NCI-H146 treated with DMSO at 0.1 percent for 48 hours (cell line): ENCODE data around the gene SHISA9.

Source experiments
- DNase-seq: peaks from one replicate; lab custom pipeline; 2025; ENCODE audit not compliant: unreplicated experiment; lab: John Stamatoyannopoulos, UW

The SHISA9 gene

DNA sequence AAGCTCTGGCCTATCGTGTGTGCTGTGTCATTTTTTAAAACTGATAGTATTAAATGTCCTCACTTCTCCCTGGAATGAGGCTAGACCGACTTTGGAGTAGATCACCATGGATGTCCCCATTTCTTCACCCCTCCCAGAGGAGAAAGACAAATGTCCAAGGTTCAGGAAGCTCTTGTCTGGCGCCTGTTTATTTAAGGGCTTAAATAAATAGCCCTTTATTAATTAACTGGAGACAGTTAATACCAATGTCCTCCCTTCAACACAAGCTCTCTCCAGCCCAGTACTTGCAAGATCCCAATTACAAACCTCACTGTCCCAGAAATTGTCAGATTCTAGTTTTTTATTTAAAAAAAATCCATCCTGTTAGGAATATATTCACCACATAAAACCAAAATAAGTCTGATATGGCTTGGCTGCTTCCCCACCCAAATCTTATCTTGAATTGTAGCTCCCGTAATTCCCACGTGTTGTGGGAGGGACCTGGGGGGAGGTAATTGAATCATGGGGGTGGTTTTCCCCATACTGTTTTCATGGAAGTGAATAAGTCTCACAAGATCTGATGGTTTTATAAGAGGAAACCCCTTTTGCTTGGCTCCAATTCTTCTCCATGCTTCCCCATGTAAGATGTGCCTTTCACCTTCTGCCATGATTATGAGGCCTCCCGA is 344.4 kb downstream of the SHISA9 start:
- no peak for DNase-seq

DNA sequence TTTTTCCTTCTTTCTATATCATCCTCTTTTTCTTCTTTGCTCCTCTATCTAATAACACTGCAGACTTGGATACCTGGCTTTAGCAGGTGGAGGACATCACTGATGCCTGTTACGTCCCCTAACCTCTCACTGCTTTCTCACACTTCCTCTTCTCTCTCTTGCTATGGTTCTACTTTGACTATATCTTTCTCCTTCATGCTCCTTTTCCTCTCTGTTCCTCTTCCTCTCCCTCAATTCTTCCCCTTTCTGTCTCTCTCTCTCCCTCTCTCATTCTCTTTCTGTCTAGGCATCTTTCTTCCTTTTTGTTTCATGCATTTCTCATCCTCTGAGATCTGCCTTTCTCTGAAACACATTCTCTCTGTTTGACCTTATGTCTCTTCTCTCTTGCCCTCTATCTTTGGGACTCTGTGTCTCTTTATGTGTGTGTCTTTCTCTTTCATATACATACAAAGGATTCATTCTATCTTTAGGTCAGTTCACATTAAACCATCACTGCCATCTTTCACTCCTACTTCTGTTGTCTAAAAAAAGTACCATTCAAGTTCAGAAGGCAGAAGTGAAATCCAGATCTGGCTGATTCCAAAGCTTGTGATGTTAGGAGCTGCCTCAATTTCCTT is 353.7 kb downstream of the SHISA9 start:
- DNase-seq = no peak

DNA sequence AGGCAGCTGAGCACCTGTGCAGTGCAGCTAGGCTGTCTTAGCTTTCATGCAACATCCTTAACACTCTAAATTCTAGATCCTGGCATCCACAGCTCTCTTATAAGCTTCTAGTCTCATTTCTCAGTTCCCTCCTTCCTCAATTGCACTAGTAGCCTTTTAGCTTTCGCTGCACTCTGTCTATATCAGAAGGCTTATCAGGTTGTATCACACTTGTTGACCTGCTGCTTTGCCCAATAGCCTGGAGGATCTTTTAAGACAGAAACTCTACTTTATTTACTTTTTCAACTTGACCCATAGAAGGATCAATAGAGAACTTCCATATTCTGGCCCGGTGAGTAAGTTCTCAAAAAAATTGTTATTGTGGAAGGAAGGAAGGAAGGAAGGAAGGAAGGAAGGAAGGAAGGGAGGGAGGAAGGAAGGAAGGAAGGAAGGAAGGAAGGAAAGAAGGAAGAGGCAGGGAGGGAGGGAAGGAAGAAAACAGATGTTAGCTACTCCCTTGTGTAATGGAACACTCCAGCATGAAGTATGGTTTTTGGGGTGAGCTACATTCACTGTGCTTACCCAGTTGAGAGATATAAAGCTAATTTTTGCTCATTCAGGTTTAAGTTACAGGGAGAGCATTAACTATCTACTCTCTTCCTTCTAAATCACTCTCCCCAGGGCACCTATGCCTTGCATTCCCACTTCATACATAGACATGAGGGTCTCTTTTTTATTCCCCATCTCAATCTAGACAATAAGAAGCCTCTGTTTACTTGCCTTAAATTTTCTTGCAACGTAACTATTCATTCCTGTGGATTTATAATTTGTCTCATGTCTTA is 361.1 kb downstream of the SHISA9 start:
- no peak for DNase-seq

DNA sequence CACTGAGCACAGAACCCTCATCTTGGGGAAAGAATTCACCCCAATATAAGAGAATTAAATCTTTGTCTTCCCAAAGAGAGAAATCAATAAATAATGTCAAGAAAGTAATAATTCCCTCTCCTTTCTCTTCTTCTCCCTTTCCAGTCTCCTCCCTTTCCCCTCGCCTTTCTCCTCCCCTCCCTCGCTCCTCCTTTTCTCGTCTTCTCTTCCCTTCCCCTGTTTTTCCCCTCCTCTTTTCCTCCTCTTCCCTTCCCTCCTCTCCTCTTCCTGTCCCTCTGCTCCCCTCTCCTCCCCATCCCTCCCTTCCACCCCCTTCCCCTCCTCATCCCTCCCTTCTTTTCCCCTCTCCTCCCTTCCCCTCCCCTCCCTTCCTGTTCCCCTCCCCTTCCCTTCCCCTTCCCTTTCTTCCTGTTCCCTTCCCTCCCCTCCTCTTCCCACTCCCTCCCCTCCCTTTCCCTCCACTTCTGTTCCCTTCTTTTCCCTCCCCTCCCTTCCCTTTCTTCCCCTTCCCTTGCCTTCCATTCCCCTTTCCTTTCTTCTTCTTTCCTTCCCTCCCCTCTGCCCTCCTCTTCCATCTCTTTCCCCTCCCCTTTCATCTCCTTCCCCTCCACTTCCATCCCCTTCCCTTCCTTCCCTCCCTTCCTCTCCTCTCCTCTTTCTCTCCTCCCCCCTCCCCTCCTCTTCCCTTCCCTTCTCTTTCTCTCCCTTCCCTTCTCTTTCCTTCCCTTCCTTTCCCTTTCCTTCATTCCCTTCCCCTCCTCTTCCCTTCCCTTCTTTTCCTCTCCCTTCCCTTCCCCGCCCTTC is 363.6 kb downstream of the SHISA9 start:
- DNase-seq = no peak

DNA sequence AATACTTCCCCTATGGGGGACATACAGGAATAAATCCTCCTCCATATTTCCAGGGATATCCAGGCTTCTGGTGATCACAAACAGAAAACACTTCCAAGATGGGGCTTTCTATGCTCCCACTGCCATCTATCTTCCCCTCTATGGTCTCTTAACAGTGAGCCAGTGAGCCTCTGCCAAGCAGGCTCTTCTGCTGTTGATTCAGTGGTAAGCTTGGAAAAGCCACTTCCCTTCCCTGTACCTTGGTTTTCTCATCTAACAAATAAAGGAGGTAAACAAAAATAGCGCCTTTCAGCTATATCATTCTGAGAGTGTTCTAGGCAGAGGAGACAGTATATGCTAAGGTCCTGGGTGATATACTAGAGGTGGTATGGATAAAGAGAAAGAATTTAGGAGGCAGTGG is 368.0 kb downstream of the SHISA9 start:
- DNase-seq = no peak

DNA sequence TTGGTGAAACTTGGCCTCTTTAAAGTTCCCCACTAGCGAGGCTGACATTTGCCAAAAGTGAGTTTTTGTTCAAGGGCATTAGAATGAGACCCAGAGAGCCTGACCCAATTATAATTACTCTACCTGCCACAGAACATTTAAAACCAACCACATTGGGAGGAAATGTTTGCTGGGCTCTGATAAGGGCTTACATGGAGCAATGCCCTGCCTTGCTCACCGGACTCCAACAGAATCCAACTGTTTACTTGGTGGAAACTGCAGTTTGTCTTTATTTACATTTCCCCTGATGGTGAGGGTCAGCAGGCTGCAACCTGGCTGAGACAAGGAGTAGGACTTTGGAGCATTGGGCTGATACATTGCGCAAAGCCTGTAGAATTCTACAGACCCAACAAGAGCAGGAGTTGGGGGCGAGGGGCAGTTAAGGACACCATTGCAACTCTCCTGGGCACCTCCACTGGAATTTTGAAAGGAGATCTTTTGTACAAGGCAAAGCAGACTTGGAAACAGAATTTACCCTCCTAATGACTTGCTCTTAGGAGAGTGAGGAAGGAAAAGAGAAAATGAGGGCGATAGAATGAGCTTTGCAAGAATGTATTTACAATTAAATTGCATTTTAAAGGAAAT is 368.6 kb downstream of the SHISA9 start:
- DNase-seq = no peak

DNA sequence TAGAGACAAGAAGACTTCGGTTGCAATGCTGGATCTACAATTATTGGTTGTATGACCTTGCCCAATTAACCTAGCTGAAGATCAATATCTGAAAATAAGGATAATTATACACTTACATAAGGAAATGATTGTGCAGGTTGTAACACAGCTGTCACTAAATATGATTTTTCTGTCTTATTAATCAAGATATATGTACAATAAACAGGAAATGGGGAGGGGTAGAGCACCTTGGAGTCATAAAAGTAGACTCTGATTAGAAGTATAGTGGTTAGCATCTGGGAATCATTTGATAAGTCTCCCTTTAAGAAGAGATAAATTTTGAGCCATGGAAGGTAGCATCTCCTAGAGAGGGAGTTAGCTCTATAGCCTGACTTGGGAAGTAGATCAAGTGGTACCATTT is 369.2 kb downstream of the SHISA9 start:
- no peak for DNase-seq

DNA sequence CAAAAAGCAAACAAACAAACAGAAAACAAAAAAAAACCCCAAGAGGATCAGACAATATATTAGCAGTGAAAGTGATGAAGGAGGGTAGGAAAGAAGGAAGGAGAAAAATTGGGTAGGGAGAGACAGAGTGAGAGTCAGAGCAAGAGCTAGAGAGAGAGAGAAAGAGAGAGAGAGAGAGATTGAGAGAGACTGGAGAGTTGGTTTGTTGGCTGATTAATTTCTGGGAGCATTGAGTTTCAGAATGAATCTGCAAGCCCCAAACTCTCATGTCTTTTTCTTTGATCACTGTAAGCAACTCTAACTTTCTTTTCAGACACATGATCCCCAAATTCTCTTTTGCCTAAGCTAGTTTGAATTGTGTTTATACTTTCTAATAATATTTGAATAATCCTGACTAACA is 388.1 kb downstream of the SHISA9 start:
- no peak for DNase-seq
